LNCaP clone FGC (cell line): ENCODE measurements around the gene YKT6.
A peak's percentile ranks its signal among the peaks of the same experiment; 100 is the strongest.
"Not testable (repeated sequence)": the region's sequence is repeated elsewhere in the genome, so short reads cannot be mapped to it uniquely, and the experiment has no call there.

Source experiments
- DNase-seq: peaks from one replicate; pipeline ENCODE4 v3.0.0-alpha.2; 2011; ENCODE audit warnings: low read depth
- H3K4me3 ChIP-seq: 2 replicates; pipeline ENCODE4 v1.5.1; 2011; ENCODE audit warnings: mild to moderate bottlenecking, low read depth, low read length, control low read depth
- TF ChIP-seq, protein P1 (sequence below): IDR thresholded peaks from 2 replicates; pipeline ENCODE4 v1.5.1; 2012; ENCODE audit warnings: mild to moderate bottlenecking; ENCODE audit not compliant: control insufficient read depth, insufficient read depth; ENCODE audit errors: extremely low read depth

YKT6 gene

DNA sequence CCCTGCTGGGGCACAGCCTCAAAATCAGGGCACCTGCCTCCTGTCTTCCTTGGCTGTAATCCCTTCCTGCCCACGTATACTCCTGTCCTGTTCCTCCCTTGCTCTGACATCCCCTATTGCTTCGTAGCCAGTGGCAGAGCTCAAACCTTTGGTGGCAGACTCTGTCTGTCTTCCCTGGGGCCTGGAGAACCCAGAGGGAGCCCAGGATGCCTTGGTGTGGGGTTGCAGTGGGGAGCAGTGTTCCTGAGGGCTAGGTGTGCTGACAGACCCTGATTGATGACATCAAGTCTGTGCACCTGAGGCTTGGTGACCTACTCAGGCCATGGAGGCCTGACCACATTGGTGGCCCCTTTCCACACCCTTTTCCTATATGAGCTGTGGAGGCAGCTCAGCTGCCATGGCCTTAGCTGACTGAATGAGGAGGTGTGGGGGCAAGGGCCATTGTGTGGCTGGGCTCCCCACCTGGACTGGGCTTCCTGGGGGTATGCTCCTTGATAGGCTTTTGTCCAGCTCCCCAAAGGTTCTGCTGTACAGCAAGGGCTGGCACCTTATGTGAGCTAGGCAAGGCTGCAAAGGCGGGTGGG, 6.1 kb upstream of the YKT6 start:
- no peak for DNase-seq
- H3K4me3 ChIP-seq: no peak overlapping the region
- TF ChIP-seq, protein P1, sequence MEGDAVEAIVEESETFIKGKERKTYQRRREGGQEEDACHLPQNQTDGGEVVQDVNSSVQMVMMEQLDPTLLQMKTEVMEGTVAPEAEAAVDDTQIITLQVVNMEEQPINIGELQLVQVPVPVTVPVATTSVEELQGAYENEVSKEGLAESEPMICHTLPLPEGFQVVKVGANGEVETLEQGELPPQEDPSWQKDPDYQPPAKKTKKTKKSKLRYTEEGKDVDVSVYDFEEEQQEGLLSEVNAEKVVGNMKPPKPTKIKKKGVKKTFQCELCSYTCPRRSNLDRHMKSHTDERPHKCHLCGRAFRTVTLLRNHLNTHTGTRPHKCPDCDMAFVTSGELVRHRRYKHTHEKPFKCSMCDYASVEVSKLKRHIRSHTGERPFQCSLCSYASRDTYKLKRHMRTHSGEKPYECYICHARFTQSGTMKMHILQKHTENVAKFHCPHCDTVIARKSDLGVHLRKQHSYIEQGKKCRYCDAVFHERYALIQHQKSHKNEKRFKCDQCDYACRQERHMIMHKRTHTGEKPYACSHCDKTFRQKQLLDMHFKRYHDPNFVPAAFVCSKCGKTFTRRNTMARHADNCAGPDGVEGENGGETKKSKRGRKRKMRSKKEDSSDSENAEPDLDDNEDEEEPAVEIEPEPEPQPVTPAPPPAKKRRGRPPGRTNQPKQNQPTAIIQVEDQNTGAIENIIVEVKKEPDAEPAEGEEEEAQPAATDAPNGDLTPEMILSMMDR: no peak

DNA sequence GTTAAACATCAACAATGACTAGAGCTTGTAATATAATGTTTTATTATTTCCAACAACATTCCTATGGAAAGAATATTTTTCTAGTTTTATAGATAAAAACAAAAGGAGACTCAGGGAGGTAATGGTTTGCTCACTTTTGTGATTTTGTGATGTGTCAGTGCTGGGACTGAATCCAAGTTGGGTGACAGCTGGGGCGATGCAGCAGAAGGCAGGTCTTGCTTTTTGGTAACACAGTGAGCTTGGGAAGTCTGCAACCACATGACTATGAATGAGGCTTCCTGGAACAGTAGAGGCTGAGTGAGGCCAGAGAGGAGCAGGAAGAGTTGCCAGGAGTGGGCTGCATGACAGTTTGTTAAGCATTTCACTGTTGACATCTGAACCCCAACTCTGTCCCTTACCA, 4.9 kb upstream of the YKT6 start:
- TF ChIP-seq, protein P1: no peak
- no peak overlapping the region for H3K4me3 ChIP-seq
- DNase-seq: no peak

DNA sequence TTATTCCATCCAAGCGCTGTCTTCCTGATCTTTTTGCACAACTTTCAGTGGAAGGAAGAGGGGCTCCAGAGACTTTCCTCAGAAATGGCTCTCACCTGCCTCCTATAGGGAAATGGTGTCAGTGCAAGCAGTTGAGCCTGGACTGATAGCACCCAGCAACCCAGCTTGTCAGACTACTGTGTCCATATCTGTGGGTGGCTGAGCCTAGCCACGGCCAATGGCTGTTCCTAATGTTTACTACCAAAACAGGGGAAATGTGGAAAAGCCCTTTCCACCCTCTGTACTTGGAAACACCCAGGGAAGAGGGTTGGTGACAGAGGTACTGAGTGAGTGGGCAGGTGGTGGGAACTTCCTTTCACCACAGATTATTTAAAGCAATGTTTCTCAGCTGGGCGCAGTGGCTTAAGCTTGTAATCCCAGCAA, 4.3 kb upstream of the YKT6 start:
- no peak for DNase-seq
- TF ChIP-seq, protein P1: peak; percentile 54
- H3K4me3 ChIP-seq: no peak overlapping the region

DNA sequence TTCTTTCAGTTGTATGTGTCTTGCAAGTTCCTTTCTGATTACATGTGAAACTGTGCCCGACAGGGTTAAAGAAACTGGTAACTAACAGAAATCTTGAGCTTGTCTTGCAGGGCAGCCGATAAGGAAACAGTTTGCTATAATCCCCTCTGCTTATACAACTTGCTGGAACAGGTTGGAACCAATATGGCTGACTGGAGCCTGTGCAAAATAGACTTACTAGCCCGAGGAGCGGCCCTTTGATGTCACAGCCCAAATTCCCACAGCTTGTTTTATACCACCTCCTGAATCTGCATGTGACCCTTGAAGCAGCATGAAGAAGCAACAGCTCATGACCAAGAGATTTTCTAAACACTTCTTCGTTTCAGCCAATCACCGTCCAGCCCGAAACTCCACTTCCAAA, 3.3 kb upstream of the YKT6 start:
- TF ChIP-seq, protein P1: no peak
- no peak for DNase-seq
- no peak overlapping the region for H3K4me3 ChIP-seq

DNA sequence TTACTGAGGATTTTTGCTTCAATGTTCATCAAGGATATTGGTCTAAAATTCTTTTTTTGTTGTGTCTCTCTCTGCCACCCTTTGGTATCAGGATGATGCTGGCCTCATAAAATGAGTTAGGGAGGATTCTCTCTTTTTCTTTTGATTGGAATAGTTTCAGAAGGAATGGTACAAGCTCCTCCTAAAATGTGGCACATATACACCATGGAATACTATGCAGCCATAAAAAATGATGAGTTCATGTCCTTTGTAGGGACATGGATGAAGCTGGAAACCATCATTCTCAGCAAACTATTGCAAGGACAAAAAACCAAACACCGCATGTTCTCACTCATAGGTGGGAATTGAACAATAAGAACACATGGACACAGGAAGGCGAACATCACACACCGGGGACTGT, 615 bp upstream of the YKT6 start:
- DNase-seq: not testable (repeated sequence)
- peak overlapping the region; percentile 65 for H3K4me3 ChIP-seq

DNA sequence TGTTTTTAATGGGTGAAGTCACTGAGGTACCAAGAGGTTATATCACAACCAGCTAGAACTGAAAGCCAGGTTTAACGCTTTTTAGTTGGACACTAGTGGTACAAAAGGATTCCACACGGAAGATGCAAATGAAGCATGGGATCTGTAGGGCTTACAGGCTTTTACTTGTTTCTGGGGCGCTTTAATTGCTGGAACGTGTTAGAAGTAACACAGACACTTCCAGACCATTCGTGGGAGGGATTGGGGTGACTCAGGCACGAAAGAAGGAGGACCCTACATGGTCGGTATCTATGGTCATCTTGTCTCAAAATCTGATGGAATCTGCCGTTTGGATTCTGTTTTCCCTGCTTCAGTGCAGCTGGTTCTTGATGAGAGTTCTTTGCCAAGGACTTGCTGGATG, 1.0 kb downstream of the YKT6 start:
- no peak for DNase-seq
- H3K4me3 ChIP-seq: peak overlapping the region; percentile 65
- TF ChIP-seq, protein P1: no peak

DNA sequence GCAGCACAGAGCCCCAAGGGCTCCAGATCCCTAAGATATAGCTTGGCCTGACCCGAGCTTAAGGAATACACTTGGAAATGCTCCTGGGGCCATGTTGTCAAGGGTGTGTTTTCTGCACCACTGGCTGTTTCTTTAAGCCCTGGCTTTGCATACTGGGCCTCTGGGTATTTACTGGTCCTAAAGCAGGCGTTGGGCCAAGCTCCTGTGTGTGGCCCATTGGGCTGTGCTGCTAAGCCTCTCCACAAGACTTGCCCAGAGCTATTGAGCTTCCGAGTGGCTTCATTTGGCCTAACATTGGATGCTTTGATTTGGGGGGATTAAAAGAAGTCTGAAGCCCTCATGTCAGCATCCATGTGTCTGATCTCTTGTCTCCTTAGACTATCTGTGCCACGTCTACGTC, 5.2 kb downstream of the YKT6 start:
- DNase-seq: no peak
- no peak overlapping the region for H3K4me3 ChIP-seq
- TF ChIP-seq, protein P1: no peak

DNA sequence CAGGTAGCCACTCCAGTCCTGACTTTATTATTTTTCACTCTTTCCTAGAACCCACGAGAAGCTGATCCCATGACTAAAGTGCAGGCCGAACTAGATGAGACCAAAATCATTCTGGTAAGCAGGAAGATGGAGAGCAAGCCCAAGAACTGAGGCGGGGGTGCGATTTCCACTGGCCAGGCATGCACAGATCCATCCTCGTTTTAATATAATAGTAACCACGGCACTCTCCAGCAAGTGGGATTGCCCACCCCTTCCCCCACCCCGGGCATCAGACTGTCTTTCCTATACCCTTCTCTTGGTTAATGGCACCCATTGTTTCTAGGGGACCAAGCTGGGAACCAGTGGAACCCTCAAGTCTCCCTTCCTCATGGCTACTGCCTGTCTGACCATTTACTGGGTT, 7.3 kb downstream of the YKT6 start:
- no peak for DNase-seq
- TF ChIP-seq, protein P1: no peak
- H3K4me3 ChIP-seq: no peak overlapping the region
